AG09319 (cell line): ENCODE results near the gene MPHOSPH8.

Source experiments
- DNase-seq: peaks from one replicate; pipeline ENCODE4 v3.0.0-alpha.2; 2010; ENCODE audit warnings: low read depth; ENCODE audit errors: extremely low read depth
- TF ChIP-seq, protein P1 (sequence below): IDR thresholded peaks from 2 replicates; pipeline ENCODE4 v1.5.1; 2011; ENCODE audit warnings: low read depth, mild to moderate bottlenecking, inconsistent platforms, low read length, moderate library complexity

Gene MPHOSPH8

DNA sequence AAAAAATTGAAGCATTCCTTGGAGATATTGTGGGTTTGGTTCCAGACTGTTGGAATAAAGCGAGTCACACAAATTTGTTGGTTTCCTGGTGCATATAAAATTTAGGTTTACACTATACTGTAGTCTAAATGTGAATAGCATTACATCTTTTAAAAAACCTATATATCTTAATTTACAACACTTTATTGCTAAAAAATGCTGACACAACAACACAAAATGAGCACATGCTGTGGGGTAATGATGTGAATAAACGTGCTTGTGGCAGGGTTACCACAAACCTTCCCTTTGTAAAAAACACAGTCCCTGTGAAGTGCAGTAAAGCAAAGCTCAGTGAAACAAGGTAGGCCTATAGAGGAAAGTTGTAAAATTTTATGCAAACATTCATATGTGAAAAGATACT lies 27.7 kb downstream of the MPHOSPH8 start:
- DNase-seq: no peak
- TF ChIP-seq, protein P1, sequence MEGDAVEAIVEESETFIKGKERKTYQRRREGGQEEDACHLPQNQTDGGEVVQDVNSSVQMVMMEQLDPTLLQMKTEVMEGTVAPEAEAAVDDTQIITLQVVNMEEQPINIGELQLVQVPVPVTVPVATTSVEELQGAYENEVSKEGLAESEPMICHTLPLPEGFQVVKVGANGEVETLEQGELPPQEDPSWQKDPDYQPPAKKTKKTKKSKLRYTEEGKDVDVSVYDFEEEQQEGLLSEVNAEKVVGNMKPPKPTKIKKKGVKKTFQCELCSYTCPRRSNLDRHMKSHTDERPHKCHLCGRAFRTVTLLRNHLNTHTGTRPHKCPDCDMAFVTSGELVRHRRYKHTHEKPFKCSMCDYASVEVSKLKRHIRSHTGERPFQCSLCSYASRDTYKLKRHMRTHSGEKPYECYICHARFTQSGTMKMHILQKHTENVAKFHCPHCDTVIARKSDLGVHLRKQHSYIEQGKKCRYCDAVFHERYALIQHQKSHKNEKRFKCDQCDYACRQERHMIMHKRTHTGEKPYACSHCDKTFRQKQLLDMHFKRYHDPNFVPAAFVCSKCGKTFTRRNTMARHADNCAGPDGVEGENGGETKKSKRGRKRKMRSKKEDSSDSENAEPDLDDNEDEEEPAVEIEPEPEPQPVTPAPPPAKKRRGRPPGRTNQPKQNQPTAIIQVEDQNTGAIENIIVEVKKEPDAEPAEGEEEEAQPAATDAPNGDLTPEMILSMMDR: no peak

DNA sequence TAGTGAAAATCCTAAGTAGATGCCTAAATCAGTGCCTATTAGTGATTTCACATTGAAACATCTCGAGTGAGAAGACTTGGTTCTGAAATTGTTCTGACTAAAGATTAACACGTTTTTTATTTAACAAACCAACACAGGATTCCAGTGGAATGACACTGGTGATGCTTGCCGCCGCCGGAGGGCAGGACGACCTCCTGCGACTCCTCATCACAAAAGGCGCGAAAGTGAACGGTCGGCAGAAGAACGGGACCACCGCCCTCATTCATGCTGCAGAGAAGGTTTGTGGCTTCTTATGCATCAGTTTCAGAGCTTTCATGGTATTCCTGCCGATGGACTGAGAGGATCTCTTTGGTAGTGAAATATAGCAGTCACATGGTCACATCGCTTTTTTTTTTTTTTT lies 28.1 kb downstream of the MPHOSPH8 start:
- TF ChIP-seq, protein P1: no peak

GRCh38 chr13:19663416-19663979 lies 30.0 kb downstream of the MPHOSPH8 start:
- no peak for DNase-seq
- TF ChIP-seq, protein P1: no peak

More for the DNA sequence above, 28.1 kb downstream of the MPHOSPH8 start:
- DNase-seq: no peak

- TF ChIP-seq, protein P1: no peak
- no peak for DNase-seq
Observed at GRCh38 chr13:19664481-19665230, 31.2 kb downstream of the MPHOSPH8 start.

DNA sequence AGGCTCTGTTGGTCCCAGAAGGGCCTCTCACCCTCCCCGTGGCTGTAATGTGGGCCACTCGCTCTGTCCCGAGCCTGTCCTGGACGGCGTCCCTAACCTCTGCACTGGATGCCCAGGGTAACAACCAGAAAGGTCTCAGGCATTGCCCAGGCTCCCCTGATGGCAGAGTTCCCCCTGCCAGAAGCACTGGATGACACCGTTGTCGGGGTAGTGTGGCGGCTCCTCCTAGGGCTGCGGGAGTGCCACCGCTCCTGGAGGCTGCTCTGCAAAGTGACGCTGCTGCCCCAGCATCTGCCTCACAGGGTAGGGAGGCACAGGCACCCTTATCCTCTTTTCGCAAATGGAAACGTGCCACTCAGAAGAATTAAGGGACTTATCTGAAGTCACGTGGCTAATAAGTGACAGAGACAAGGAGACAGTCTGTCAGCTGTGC lies 32.0 kb downstream of the MPHOSPH8 start:
- TF ChIP-seq, protein P1: no peak
- DNase-seq: no peak

DNA sequence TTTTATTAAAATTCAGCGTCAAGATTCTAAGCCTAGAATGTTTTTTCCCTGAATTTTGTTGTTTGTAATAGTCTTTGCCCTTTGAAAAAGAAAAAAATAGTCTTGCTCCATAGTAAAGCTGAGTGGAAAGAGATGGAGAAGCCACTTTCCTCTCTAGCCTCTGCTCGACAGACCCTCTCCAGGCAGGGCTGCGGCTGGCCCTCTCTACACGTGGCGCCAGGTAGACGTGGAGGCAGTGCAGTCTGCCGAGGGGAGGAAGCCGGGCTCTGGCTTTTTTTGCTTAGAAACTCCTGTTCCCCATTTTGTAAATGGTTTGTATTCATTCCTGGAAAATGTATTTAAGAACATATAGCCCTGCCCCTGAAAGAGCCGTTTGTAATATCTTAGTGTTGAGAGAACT lies 35.3 kb downstream of the MPHOSPH8 start:
- no peak for DNase-seq
- TF ChIP-seq, protein P1: no peak

- DNase-seq: no peak
- TF ChIP-seq, protein P1: no peak
Observed at GRCh38 chr13:19670147-19670546, 36.7 kb downstream of the MPHOSPH8 start.
